ENCODE measurements around the gene IFI44.

IFI44 gene

DNA sequence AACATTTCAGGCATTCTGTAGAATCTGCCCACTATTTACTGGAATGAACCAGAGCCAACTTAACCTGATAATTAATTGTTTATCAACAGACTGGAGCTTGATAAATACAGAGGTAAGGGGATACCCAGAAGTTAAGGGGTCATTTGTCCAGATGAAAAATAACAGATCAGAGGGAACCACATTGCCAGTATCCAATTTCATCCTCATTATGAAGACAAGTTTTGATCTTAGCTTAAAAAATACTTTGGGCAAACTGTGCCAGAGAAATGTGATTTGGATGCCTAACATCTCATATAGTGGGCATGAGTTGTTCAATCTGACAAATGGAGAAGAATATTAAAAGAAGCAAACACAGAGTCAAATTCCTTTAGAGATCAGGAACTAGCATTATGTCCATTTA is 63.7 kb downstream of the IFI44 start:
- TF ChIP-seq, protein P1, sequence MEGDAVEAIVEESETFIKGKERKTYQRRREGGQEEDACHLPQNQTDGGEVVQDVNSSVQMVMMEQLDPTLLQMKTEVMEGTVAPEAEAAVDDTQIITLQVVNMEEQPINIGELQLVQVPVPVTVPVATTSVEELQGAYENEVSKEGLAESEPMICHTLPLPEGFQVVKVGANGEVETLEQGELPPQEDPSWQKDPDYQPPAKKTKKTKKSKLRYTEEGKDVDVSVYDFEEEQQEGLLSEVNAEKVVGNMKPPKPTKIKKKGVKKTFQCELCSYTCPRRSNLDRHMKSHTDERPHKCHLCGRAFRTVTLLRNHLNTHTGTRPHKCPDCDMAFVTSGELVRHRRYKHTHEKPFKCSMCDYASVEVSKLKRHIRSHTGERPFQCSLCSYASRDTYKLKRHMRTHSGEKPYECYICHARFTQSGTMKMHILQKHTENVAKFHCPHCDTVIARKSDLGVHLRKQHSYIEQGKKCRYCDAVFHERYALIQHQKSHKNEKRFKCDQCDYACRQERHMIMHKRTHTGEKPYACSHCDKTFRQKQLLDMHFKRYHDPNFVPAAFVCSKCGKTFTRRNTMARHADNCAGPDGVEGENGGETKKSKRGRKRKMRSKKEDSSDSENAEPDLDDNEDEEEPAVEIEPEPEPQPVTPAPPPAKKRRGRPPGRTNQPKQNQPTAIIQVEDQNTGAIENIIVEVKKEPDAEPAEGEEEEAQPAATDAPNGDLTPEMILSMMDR (IDR thresholded peaks at IDR 0.05): no peak
- Histone ChIP-seq H3K4me1 (ENCODE audit: control insufficient read depth in 1 of 2, insufficient read depth in 1 of 2, low read depth in 1 of 2, low read length in 1 of 2) (no peaks in the 10 kb centered on the region), H3K27ac (no peak overlapping the region), H3K27me3 (no peaks in the 10 kb centered on the region), H3K36me3 (no peaks in the 10 kb centered on the region), H3K4me3 (ENCODE audit: low read depth in 1 of 2, low read length in 1 of 2) (no peak overlapping the region), H3K9me3 (no peaks in the 10 kb centered on the region)
